SK-N-SH treated with all-trans-retinoic acid at 6 μM for 48 hours (cell line): ENCODE data around the gene BAZ1A.

Experiments used
- ATAC-seq: fragments of 200-7000 bp; cut with Tn5 transposase; 3 replicates; pipeline ENCODE4 v1.9.1; 2020; ENCODE audit warnings: mild to moderate bottlenecking, moderate library complexity
- ARNTL ChIP-seq: fragments of 450-650 bp; formaldehyde crosslinking; IDR thresholded peaks from 2 replicates; pipeline ENCODE4 v1.5.0; 2020; ENCODE audit warnings: low read depth, mild to moderate bottlenecking, moderate library complexity, borderline replicate concordance
- CSDC2 ChIP-seq: fragments of 250-450 bp; sonication (Bioruptor Pico); IDR thresholded peaks from 2 replicates; pipeline ENCODE4 v1.5.0; 2020; ENCODE audit warnings: mild to moderate bottlenecking, moderate library complexity
- GLIS3 ChIP-seq: fragments of 250-450 bp; sonication (Bioruptor Pico); IDR thresholded peaks from 2 replicates; pipeline ENCODE4 v1.5.0; 2020; ENCODE audit warnings: mild to moderate bottlenecking, moderate library complexity
- ISL1 ChIP-seq: fragments of 250-450 bp; sonication (Bioruptor Pico); IDR thresholded peaks from 2 replicates; pipeline ENCODE4 v2.1.2; 2022; ENCODE audit warnings: mild to moderate bottlenecking, moderate library complexity
- OSR1 ChIP-seq: fragments of 250-450 bp; sonication (Bioruptor Pico); IDR thresholded peaks from 2 replicates; pipeline ENCODE4 v1.8.0; 2022; ENCODE audit warnings: moderate library complexity, mild to moderate bottlenecking, inconsistent platforms
- RARB ChIP-seq: fragments of 250-450 bp; sonication (Bioruptor Pico); IDR thresholded peaks from 2 replicates; pipeline ENCODE4 v1.8.0; 2021; ENCODE audit warnings: mild to moderate bottlenecking, moderate library complexity
- SNAI2 ChIP-seq: fragments of 250-450 bp; sonication (Bioruptor Pico); IDR thresholded peaks from 2 replicates; pipeline ENCODE4 v1.5.0; 2020; ENCODE audit warnings: mild to moderate bottlenecking, moderate library complexity
- TCF4 ChIP-seq: fragments of 250-450 bp; sonication (Bioruptor Pico); IDR thresholded peaks from 2 replicates; pipeline ENCODE4 v1.8.0; 2021; ENCODE audit warnings: mild to moderate bottlenecking, moderate library complexity, borderline replicate concordance
- TOX ChIP-seq: fragments of 250-450 bp; sonication (Bioruptor Pico); IDR thresholded peaks from 2 replicates; pipeline ENCODE4 v1.8.0; 2021; ENCODE audit warnings: mild to moderate bottlenecking, moderate library complexity, borderline replicate concordance
- ZC3H10 ChIP-seq: fragments of 250-450 bp; sonication (Bioruptor Pico); IDR thresholded peaks from 2 replicates; pipeline ENCODE4 v1.5.1; 2021; ENCODE audit warnings: mild to moderate bottlenecking, moderate library complexity
- ZFP3 ChIP-seq: fragments of 250-450 bp; sonication (Bioruptor Pico); IDR thresholded peaks from 2 replicates; pipeline ENCODE4 v1.5.0; 2020; ENCODE audit warnings: mild to moderate bottlenecking, moderate library complexity
- ZNF565 ChIP-seq: fragments of 450-650 bp; formaldehyde crosslinking; conservative IDR thresholded peaks from 2 replicates; pipeline ENCODE4 v1.5.0; 2020; ENCODE audit warnings: low read depth, mild to moderate bottlenecking, moderate library complexity
- ZNF70 ChIP-seq: fragments of 450-650 bp; formaldehyde crosslinking; IDR thresholded peaks from 2 replicates; pipeline ENCODE4 v1.5.0; 2020; ENCODE audit warnings: mild to moderate bottlenecking, moderate library complexity
- ZNF8 ChIP-seq: fragments of 450-650 bp; formaldehyde crosslinking; IDR thresholded peaks from 2 replicates; pipeline ENCODE4 v1.5.0; 2020; ENCODE audit warnings: mild to moderate bottlenecking, moderate library complexity
- TF ChIP-seq, protein P1 (sequence below): fragments of 250-450 bp; sonication (Bioruptor Pico); IDR thresholded peaks from 2 replicates; pipeline ENCODE4 v1.5.0; 2020; ENCODE audit warnings: mild to moderate bottlenecking, moderate library complexity
- TF ChIP-seq, protein P2 (sequence below): fragments of 250-450 bp; sonication (Bioruptor Pico); IDR thresholded peaks from 2 replicates; pipeline ENCODE4 v1.8.0; 2020; ENCODE audit warnings: mild to moderate bottlenecking, moderate library complexity, borderline replicate concordance
- TF ChIP-seq, protein P3 (sequence below): fragments of 250-450 bp; sonication (Bioruptor Pico); IDR thresholded peaks from 2 replicates; pipeline ENCODE4 v1.8.0; 2021; ENCODE audit warnings: low read depth, mild to moderate bottlenecking, moderate library complexity, borderline replicate concordance
- TF ChIP-seq, protein P4 (sequence below): fragments of 250-450 bp; sonication (Bioruptor Pico); IDR thresholded peaks from 2 replicates; pipeline ENCODE4 v1.5.1; 2020; ENCODE audit warnings: low read depth, mild to moderate bottlenecking, moderate library complexity

Gene BAZ1A

DNA sequence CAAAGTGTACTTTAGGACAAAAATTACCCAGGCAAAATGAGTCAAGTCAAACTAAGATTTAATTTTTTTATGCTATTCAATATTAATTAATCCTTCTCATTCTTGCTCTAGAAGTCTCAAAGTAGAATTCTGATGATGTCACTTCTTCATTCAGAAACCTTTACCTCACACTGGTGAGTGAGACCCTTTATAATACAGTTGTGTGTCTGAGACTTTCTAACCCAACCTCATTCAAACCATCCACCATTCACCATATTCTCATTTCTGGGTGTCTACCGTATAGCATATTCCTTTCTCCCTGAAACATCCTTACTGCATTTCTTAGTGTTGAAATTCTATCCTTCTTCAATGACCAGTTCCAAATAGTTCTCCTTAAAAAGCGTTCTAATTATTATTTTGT is 119.9 kb downstream of the BAZ1A start:
- ATAC-seq, result no peak
- TF ChIP-seq SNAI2 (CRISPR knock-in tag) (no peak), ZNF70 (no peak), RARB (CRISPR knock-in tag) (no peak), GLIS3 (CRISPR knock-in tag) (no peak)

DNA sequence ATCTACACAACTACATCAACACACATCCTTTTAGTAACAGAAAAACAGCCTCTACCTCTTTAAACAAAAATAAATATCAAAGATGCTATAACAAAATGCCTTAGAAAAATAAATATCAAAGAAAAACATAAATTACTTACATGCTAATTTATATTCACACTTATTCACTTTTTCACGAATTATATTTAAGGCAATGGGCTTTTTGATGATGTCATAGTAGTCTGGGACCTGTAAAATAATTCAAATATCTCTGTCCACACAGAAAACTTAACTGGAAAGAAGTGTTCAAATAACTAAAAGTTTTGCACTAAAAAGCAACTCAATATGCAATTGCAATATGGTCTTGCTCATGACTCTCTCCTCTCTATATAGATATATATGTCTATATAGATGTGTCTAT is 120.5 kb downstream of the BAZ1A start:
- no peak for ATAC-seq
- TF ChIP-seq, protein P1, sequence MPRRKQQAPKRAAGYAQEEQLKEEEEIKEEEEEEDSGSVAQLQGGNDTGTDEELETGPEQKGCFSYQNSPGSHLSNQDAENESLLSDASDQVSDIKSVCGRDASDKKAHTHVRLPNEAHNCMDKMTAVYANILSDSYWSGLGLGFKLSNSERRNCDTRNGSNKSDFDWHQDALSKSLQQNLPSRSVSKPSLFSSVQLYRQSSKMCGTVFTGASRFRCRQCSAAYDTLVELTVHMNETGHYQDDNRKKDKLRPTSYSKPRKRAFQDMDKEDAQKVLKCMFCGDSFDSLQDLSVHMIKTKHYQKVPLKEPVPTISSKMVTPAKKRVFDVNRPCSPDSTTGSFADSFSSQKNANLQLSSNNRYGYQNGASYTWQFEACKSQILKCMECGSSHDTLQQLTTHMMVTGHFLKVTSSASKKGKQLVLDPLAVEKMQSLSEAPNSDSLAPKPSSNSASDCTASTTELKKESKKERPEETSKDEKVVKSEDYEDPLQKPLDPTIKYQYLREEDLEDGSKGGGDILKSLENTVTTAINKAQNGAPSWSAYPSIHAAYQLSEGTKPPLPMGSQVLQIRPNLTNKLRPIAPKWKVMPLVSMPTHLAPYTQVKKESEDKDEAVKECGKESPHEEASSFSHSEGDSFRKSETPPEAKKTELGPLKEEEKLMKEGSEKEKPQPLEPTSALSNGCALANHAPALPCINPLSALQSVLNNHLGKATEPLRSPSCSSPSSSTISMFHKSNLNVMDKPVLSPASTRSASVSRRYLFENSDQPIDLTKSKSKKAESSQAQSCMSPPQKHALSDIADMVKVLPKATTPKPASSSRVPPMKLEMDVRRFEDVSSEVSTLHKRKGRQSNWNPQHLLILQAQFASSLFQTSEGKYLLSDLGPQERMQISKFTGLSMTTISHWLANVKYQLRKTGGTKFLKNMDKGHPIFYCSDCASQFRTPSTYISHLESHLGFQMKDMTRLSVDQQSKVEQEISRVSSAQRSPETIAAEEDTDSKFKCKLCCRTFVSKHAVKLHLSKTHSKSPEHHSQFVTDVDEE (CRISPR knock-in tag), result no peak
- TF ChIP-seq TOX (CRISPR knock-in tag) (no peak), ZNF565 (no peak), CSDC2 (CRISPR knock-in tag) (no peak), RARB (CRISPR knock-in tag) (no peak), ISL1 (CRISPR knock-in tag) (no peak), GLIS3 (CRISPR knock-in tag) (no peak), ZFP3 (no peak)
- TF ChIP-seq, protein P2, sequence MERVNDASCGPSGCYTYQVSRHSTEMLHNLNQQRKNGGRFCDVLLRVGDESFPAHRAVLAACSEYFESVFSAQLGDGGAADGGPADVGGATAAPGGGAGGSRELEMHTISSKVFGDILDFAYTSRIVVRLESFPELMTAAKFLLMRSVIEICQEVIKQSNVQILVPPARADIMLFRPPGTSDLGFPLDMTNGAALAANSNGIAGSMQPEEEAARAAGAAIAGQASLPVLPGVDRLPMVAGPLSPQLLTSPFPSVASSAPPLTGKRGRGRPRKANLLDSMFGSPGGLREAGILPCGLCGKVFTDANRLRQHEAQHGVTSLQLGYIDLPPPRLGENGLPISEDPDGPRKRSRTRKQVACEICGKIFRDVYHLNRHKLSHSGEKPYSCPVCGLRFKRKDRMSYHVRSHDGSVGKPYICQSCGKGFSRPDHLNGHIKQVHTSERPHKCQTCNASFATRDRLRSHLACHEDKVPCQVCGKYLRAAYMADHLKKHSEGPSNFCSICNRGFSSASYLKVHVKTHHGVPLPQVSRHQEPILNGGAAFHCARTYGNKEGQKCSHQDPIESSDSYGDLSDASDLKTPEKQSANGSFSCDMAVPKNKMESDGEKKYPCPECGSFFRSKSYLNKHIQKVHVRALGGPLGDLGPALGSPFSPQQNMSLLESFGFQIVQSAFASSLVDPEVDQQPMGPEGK (CRISPR knock-in tag), result no peak

DNA sequence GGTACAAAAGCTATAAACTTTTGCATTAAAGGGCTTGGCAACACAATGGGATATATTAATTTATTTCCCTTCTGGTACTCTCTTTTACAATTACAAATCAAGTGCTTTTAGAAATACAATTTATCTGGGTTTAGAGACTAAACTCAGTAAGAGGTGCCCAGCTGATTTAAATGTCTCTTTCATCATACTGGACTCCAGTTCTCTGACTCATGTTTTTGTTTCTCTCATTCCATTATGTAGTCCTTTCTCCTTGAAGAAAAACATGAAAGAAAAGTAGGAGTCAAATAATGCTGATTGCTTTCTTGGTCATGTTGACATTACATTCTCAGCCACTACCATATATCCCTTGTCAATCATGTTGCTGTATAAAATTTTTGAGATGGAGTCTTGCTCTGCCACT is 124.5 kb downstream of the BAZ1A start:
- TF ChIP-seq ZC3H10 (CRISPR knock-in tag) (no peak), CSDC2 (CRISPR knock-in tag) (no peak), ISL1 (CRISPR knock-in tag) (0 out of 2 replicates have a peak, but pooled peaks have one; percentile 8)
- TF ChIP-seq, protein P3, sequence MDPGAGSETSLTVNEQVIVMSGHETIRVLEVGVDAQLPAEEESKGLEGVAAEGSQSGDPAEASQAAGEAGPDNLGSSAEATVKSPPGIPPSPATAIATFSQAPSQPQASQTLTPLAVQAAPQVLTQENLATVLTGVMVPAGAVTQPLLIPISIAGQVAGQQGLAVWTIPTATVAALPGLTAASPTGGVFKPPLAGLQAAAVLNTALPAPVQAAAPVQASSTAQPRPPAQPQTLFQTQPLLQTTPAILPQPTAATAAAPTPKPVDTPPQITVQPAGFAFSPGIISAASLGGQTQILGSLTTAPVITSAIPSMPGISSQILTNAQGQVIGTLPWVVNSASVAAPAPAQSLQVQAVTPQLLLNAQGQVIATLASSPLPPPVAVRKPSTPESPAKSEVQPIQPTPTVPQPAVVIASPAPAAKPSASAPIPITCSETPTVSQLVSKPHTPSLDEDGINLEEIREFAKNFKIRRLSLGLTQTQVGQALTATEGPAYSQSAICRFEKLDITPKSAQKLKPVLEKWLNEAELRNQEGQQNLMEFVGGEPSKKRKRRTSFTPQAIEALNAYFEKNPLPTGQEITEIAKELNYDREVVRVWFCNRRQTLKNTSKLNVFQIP (CRISPR knock-in tag), result no peak
- TF ChIP-seq, protein P1 (CRISPR knock-in tag), result no peak
- TF ChIP-seq, protein P4, sequence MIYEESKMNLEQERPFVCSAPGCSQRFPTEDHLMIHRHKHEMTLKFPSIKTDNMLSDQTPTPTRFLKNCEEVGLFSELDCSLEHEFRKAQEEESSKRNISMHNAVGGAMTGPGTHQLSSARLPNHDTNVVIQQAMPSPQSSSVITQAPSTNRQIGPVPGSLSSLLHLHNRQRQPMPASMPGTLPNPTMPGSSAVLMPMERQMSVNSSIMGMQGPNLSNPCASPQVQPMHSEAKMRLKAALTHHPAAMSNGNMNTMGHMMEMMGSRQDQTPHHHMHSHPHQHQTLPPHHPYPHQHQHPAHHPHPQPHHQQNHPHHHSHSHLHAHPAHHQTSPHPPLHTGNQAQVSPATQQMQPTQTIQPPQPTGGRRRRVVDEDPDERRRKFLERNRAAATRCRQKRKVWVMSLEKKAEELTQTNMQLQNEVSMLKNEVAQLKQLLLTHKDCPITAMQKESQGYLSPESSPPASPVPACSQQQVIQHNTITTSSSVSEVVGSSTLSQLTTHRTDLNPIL, result no peak
- TF ChIP-seq, all 23 proteins: peak for 1
- ATAC-seq, result peak; percentile 60

DNA sequence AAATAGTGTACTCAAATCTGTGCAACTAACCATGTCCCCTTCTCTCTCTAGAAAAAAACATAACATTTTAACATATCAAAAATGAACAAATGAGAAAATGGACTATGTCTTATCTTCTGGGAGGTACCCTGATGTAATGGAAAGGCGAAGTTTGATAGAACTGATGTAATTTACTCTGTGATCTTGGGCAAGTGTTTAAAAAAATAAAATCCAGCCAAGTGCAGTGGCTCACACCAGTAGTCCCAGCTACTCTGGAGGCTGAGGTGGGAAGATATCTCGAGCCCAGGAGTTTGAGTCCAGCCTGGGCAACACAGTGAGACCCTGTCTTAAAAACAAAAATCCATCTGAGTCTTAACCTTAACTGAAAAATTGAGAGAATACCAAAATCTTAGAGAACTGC is 124.9 kb downstream of the BAZ1A start:
- ATAC-seq, result no peak

DNA sequence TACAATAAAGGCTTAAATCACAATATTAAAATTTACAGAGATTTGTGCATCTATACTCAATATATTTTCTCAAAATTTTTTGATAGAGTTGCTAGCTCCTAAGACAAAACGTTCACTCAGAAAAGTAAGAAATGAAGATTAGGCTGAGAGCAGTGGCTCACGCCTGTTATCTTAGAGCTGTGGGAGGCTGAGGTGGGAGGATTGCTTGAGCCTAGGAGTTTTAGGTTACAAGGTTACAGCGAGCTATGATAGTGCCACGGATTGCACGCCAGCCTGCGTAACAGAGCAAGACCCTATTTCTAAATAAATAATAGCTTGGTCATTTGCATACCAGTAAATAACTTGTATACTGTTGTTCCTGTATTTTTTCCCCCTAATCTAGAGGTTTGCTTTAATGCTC is 125.8 kb downstream of the BAZ1A start:
- ATAC-seq, result no peak
- TF ChIP-seq, protein P2 (CRISPR knock-in tag), result no peak
- TF ChIP-seq, protein P1 (CRISPR knock-in tag), result no peak
- TF ChIP-seq ARNTL (CRISPR knock-in tag) (no peak), ZNF8 (CRISPR knock-in tag) (no peak), ZNF70 (no peak), OSR1 (CRISPR knock-in tag) (no peak), SNAI2 (CRISPR knock-in tag) (no peak), TOX (CRISPR knock-in tag) (no peak)

More for the DNA sequence above, 124.9 kb downstream of the BAZ1A start:
- TF ChIP-seq TCF4 (CRISPR knock-in tag) (no peak), ZNF70 (no peak), GLIS3 (CRISPR knock-in tag) (no peak), ZC3H10 (CRISPR knock-in tag) (no peak), ZNF8 (CRISPR knock-in tag) (no peak), ISL1 (CRISPR knock-in tag) (no peak), ZFP3 (no peak), SNAI2 (CRISPR knock-in tag) (no peak)
- TF ChIP-seq, all 23 proteins: peak for 0
